ENCODE data around the gene FAM98A.

DNA sequence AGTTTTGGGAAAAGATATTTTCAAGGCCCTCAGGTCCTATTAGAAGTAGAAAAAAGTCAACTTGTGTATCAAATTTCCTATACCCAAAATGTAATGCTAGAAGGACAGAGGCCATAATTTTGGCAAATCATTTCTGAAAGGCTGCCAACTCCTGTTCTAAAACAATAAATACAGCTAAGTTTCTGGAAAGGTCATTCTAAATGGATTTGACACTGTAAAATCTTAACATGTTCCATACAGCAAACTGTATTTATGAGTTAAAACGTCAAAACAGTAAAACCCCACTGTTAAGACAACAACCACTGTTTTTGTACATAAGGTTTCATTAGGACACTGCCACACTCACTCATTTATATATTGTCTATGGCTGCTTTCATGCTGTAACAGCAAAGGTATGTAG, 9.7 kb downstream of the FAM98A start:
- no peak for TF ChIP-seq POLR2A (IDR thresholded peaks at IDR 0.05)
- TF ChIP-seq, protein P1, sequence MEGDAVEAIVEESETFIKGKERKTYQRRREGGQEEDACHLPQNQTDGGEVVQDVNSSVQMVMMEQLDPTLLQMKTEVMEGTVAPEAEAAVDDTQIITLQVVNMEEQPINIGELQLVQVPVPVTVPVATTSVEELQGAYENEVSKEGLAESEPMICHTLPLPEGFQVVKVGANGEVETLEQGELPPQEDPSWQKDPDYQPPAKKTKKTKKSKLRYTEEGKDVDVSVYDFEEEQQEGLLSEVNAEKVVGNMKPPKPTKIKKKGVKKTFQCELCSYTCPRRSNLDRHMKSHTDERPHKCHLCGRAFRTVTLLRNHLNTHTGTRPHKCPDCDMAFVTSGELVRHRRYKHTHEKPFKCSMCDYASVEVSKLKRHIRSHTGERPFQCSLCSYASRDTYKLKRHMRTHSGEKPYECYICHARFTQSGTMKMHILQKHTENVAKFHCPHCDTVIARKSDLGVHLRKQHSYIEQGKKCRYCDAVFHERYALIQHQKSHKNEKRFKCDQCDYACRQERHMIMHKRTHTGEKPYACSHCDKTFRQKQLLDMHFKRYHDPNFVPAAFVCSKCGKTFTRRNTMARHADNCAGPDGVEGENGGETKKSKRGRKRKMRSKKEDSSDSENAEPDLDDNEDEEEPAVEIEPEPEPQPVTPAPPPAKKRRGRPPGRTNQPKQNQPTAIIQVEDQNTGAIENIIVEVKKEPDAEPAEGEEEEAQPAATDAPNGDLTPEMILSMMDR (IDR thresholded peaks at IDR 0.05): no peak

Data from breast epithelium (tissue), 3 donors.